Measurements from ENCODE around the gene CYFIP2. TPM values are rescaled to one million over a fixed set of nuclear protein-coding genes. Genes with fewer than 3 reads are reported as not detected.

Gene CYFIP2
- total and polyA plus RNA-seq, 2 experiments from 2014 or later: 24.8 to 30.2 TPM

DNA sequence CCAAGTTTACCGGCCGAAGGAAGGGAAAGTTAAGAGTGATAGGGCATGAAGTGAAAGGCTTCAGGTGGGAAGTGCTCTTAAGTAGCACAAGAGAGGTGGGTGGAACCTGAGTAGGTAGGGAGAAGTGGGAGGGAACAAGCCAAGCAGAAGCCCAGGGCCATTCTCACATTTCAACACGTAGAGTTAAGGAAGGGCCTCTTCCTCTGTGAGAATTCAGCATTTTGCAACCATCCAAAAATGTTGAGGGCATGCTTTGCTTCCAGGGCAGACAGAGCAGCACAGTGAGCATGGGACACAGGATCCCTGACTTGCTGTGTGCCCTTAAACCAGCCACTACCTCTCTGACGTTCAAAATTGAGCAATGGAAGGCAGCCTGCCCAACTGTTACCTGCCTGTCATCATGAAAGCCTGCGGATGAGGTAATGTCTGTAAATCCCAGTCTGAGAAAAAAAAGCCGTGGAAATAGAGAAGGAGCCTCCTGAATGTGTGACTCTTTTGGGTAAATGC is 3.3 kb downstream of the CYFIP2 start:
- H3K9me3 ChIP-seq (ENCODE audit: low read depth): no peaks in the 10 kb centered on the region
- 60% methylated on average over 6 of the region's 6 CpGs for WGBS (ENCODE audit: low lambda C conversion rate, missing lambda C conversion rate)
- H3K79me2 ChIP-seq: peaks cover 29% of the 10 kb centered on the region
- no peak overlapping the region for H3K4me3 ChIP-seq
- H2AFZ ChIP-seq: no peak overlapping the region
- no peaks in the 10 kb centered on the region for H3K9me2 ChIP-seq (replicated peaks; ENCODE audit: insufficient read depth)
- H3K27ac ChIP-seq: peak overlapping the region; percentile 2
- no peaks in the 10 kb centered on the region for H3K36me3 ChIP-seq (replicated peaks; ENCODE audit: insufficient read depth, low read depth)
- TF ChIP-seq, protein P1, sequence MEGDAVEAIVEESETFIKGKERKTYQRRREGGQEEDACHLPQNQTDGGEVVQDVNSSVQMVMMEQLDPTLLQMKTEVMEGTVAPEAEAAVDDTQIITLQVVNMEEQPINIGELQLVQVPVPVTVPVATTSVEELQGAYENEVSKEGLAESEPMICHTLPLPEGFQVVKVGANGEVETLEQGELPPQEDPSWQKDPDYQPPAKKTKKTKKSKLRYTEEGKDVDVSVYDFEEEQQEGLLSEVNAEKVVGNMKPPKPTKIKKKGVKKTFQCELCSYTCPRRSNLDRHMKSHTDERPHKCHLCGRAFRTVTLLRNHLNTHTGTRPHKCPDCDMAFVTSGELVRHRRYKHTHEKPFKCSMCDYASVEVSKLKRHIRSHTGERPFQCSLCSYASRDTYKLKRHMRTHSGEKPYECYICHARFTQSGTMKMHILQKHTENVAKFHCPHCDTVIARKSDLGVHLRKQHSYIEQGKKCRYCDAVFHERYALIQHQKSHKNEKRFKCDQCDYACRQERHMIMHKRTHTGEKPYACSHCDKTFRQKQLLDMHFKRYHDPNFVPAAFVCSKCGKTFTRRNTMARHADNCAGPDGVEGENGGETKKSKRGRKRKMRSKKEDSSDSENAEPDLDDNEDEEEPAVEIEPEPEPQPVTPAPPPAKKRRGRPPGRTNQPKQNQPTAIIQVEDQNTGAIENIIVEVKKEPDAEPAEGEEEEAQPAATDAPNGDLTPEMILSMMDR (IDR thresholded peaks at IDR 0.05; ENCODE audit: poor library complexity): no peak
- H3K27me3 ChIP-seq: no peaks in the 10 kb centered on the region
- no peaks in the 10 kb centered on the region for H4K20me1 ChIP-seq (ENCODE audit: insufficient read depth, poor library complexity, severe bottlenecking)
- DNase-seq (ENCODE audit: low spot score): no peak
- H3K4me2 ChIP-seq: no peak overlapping the region
- H3K4me1 ChIP-seq (ENCODE audit: insufficient read depth): peaks cover 11% of the 10 kb centered on the region

DNA sequence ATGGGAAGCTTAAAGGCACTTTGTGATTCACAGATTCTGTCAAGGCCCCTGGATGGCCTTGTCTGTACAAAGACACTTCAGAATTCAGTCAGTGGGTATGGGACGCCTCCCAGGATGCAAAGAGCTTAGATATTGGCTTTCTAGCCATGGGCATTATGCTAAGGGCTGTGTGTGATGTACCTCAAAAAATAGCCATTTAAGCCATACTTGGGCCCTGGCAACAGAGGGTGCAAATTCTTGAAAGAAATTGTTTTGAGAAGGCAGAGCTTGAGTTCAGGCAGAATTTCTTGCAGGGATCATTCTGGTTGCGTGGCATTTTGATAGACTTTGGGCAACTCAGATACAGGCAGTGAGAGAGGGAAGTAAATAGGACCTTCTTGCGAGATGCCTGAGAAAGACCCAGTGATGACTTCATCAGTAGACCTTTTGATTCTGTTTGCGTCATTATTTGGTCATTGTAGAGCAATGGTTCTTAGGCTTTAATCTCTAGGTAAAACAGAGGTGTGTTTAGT is 3.9 kb downstream of the CYFIP2 start:
- no peaks in the 10 kb centered on the region for H3K9me2 ChIP-seq (replicated peaks; ENCODE audit: insufficient read depth)
- no peak overlapping the region for H3K4me3 ChIP-seq
- peaks cover 33% of the 10 kb centered on the region for H3K79me2 ChIP-seq
- DNase-seq (ENCODE audit: low spot score): no peak
- no peaks in the 10 kb centered on the region for H3K9me3 ChIP-seq (ENCODE audit: low read depth)
- 97% methylated on average over 4 of the region's 4 CpGs for WGBS (ENCODE audit: low lambda C conversion rate, missing lambda C conversion rate)
- no peaks in the 10 kb centered on the region for H3K27me3 ChIP-seq
- H3K4me2 ChIP-seq: no peak overlapping the region
- no peaks in the 10 kb centered on the region for H4K20me1 ChIP-seq (ENCODE audit: insufficient read depth, poor library complexity, severe bottlenecking)
- TF ChIP-seq EZH2phosphoT487 (IDR thresholded peaks at IDR 0.05; ENCODE audit: low read depth, severe bottlenecking, unreplicated experiment) (no peak), EZH2 (IDR thresholded peaks at IDR 0.05; ENCODE audit: borderline replicate concordance) (no peak)
- TF ChIP-seq, protein P1 (IDR thresholded peaks at IDR 0.05; ENCODE audit: poor library complexity): no peak
- peaks cover 11% of the 10 kb centered on the region for H3K4me1 ChIP-seq (ENCODE audit: insufficient read depth)
- H3K36me3 ChIP-seq (replicated peaks; ENCODE audit: insufficient read depth, low read depth): no peaks in the 10 kb centered on the region
- H2AFZ ChIP-seq: no peak overlapping the region
- peak overlapping the region; percentile 2 for H3K27ac ChIP-seq

DNA sequence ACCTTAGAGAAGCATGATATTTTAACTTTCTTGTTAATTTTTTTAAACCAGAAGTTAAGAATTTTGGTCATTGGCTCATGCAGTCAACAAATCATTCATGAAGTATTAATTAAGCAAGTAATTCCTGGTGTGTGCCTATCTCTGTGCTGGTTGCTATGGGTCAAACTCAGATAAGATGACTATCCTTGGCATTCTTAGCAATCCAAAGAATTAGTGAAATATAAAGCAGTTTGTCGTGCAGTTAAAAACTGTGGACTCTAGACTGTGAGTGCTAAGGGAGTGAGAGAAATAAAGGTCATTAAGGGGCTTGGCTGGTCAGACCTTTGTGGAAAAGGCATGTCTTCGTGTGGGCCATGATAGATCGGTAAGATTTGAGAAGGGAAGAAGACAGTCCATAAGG is 4.8 kb downstream of the CYFIP2 start:
- no peaks in the 10 kb centered on the region for H3K9me3 ChIP-seq (ENCODE audit: low read depth)
- H3K79me2 ChIP-seq: peaks cover 36% of the 10 kb centered on the region
- no peak overlapping the region for H3K27ac ChIP-seq
- no peak overlapping the region for H2AFZ ChIP-seq
- 75% methylated on average over 3 of the region's 3 CpGs for WGBS (ENCODE audit: low lambda C conversion rate, missing lambda C conversion rate)
- peaks cover 11% of the 10 kb centered on the region for H3K4me1 ChIP-seq (ENCODE audit: insufficient read depth)
- no peaks in the 10 kb centered on the region for H4K20me1 ChIP-seq (ENCODE audit: insufficient read depth, poor library complexity, severe bottlenecking)
- H3K36me3 ChIP-seq (replicated peaks; ENCODE audit: insufficient read depth, low read depth): no peaks in the 10 kb centered on the region
- no peak overlapping the region for H3K4me3 ChIP-seq
- no peaks in the 10 kb centered on the region for H3K9me2 ChIP-seq (replicated peaks; ENCODE audit: insufficient read depth)
- H3K27me3 ChIP-seq: no peaks in the 10 kb centered on the region
- no peak for DNase-seq (ENCODE audit: low spot score)
- TF ChIP-seq EZH2phosphoT487 (IDR thresholded peaks at IDR 0.05; ENCODE audit: low read depth, severe bottlenecking, unreplicated experiment): no peak
- no peak overlapping the region for H3K4me2 ChIP-seq

- H3K27ac ChIP-seq: no peak overlapping the region
Observed at GRCh38 chr5:157271740-157272271, 5.9 kb downstream of the CYFIP2 start.

More at GRCh38 chr5:157271740-157272271, 5.9 kb downstream of the CYFIP2 start:
- Histone ChIP-seq H3K79me2 (peaks cover 37% of the 10 kb centered on the region), H3K4me1 (ENCODE audit: insufficient read depth) (peaks cover 9% of the 10 kb centered on the region), H3K36me3 (replicated peaks; ENCODE audit: insufficient read depth, low read depth) (no peaks in the 10 kb centered on the region), H3K9me2 (replicated peaks; ENCODE audit: insufficient read depth) (no peaks in the 10 kb centered on the region), H4K20me1 (ENCODE audit: insufficient read depth, poor library complexity, severe bottlenecking) (no peaks in the 10 kb centered on the region), H3K9me3 (ENCODE audit: low read depth) (no peaks in the 10 kb centered on the region), H2AFZ (no peak overlapping the region), H3K4me2 (no peak overlapping the region), H3K27me3 (no peaks in the 10 kb centered on the region), H3K4me3 (no peak overlapping the region)
- TF ChIP-seq, protein P1 (IDR thresholded peaks at IDR 0.05; ENCODE audit: poor library complexity): no peak
- TF ChIP-seq EZH2phosphoT487 (IDR thresholded peaks at IDR 0.05; ENCODE audit: low read depth, severe bottlenecking, unreplicated experiment) (no peak), EZH2 (IDR thresholded peaks at IDR 0.05; ENCODE audit: borderline replicate concordance) (no peak)
- 97% methylated on average over 12 of the region's 12 CpGs for WGBS (ENCODE audit: low lambda C conversion rate, missing lambda C conversion rate)
- no peak for DNase-seq (ENCODE audit: low spot score)
